Astrocyte of the spinal cord (primary cell): ENCODE results near the gene CDC42.

Experiments used
- DNase-seq: peaks from one replicate; pipeline ENCODE4 v3.0.0; 2011; ENCODE audit warnings: low read depth, low spot score
- H3K4me3 ChIP-seq: 2 replicates; pipeline ENCODE4 v1.5.1; 2011; ENCODE audit warnings: low read depth, mild to moderate bottlenecking, low read length, moderate library complexity
- in situ Hi-C: cut with HindIII; loops from 2 replicates; pipeline ENCODE4 v1.10.0; 2017; ENCODE audit warnings: low sequenced_read_pairs
- TF ChIP-seq, protein P1 (sequence below): IDR thresholded peaks from 2 replicates; pipeline ENCODE4 v1.5.1; 2012; ENCODE audit warnings: low read depth, mild to moderate bottlenecking, low read length, inconsistent platforms

Gene CDC42

DNA sequence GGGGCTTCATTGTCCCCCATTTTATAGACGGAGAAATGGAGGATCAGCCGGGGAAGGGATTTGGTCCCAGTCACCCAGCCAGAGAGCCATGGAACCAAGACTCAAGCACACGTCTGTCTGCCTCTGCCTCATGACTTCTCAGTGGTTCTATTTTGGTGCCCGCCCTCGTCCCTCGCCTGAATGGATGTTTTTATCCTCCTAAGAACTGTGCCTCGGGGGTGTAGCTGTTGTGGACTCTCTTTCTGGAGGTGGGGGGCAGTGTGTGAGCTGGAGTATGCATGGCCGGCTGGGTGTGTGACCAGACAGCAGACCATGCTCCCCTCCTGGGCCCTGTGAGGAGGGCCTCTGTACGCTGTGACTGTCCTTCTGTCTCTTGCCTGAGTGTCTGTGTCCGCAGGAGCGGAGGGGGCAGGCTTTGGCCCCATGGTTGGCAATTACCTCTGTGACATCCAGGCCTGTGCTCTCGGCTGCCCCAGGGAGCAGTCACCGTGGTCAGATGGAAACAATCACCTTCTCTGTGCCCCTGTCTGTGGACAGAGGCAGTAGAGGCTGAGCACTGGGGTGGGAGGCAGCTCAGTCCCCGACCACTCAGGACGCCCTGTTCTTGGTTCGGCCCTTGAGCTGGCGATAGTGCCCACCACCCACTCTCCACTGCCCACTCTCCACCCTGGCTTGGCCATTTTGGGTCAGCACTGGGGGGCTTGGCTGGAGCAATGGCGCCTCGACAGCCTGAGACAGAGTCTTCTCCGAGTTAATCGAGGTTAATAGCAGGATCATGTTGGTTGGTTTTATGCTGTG, 70.0 kb downstream of the CDC42 start:
- TF ChIP-seq, protein P1, sequence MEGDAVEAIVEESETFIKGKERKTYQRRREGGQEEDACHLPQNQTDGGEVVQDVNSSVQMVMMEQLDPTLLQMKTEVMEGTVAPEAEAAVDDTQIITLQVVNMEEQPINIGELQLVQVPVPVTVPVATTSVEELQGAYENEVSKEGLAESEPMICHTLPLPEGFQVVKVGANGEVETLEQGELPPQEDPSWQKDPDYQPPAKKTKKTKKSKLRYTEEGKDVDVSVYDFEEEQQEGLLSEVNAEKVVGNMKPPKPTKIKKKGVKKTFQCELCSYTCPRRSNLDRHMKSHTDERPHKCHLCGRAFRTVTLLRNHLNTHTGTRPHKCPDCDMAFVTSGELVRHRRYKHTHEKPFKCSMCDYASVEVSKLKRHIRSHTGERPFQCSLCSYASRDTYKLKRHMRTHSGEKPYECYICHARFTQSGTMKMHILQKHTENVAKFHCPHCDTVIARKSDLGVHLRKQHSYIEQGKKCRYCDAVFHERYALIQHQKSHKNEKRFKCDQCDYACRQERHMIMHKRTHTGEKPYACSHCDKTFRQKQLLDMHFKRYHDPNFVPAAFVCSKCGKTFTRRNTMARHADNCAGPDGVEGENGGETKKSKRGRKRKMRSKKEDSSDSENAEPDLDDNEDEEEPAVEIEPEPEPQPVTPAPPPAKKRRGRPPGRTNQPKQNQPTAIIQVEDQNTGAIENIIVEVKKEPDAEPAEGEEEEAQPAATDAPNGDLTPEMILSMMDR = no peak
- no peak overlapping the region for H3K4me3 ChIP-seq
- in situ Hi-C loops = no loop called here
- DNase-seq = no peak

DNA sequence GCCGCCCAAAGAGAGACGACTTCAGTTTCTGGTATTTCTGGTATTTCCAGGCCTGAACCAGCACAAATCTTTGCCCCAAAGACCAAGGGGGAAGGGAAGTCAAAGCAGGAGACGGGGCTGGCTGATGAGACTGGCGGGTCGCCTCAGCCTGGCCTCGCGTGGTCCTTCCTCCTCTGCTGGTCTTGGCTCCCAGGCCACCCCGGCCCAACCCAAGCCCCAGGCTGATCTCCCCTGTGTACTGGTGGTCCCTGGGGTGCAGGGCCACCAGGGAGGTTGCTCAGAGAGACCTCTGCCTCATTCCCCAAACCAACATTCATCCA, 70.5 kb downstream of the CDC42 start:
- DNase-seq = no peak
- no peak overlapping the region for H3K4me3 ChIP-seq
- in situ Hi-C loops = no loop called here
- TF ChIP-seq, protein P1 = no peak

DNA sequence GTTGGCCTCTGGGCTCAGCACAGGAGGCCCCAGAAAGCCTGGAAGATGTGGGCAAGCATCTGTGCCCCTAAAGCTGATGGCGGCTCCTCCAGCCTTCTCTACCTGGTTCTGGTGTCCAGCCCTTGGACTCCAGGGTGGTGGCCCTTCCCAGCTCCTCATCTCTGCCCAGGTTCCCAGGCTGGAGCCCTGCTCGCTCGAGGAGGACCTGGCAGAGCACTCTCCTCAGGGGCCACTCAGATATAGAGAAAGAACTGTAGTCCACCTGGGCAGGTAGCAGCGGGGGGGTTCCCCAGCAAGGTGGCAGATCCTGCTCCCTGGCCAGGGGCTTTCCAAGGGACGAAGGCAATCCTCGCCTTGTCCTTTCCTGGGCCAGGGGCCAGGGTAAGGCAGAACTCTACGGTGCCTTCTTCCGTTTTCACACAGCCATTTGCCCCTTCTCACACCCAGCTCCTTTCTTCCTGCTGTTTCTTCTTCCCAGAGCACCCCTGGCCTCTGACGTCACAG, 71.4 kb downstream of the CDC42 start:
- no peak for DNase-seq
- H3K4me3 ChIP-seq = no peak overlapping the region
- in situ Hi-C loops = no loop called here
- TF ChIP-seq, protein P1 = no peak

DNA sequence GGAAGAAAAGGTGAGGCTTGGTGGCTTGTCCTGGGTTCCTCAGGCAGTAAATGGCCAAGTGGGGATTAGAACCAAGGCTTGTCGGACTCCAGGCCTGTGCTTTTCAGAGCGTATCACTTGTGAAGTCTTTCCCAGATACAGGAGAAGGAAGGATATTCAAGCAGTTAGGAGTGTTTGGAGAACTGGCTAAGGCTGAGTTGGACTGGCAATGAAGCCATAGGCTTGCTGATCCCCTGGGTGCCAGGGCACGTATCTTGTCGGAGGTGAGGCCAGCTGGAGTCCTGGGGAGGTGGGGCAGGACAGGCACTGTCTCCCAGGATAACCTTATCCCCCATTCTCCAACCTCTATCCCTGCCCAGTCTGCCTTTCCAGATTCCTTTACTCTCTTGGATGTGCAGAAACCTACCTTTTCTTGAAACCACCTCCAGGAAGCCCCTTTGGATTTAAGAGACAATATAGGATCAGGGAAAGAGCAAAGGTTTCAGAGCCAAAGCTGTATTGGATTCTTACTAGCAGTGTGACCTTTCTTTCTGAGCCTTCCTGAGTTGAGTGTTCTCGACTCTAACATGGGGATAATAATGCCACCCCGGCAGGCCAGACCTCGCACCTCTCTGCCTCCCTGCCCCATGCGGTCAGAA, 72.2 kb downstream of the CDC42 start:
- TF ChIP-seq, protein P1 = no peak
- DNase-seq = no peak
- in situ Hi-C loops = no loop called here
- H3K4me3 ChIP-seq = no peak overlapping the region

DNA sequence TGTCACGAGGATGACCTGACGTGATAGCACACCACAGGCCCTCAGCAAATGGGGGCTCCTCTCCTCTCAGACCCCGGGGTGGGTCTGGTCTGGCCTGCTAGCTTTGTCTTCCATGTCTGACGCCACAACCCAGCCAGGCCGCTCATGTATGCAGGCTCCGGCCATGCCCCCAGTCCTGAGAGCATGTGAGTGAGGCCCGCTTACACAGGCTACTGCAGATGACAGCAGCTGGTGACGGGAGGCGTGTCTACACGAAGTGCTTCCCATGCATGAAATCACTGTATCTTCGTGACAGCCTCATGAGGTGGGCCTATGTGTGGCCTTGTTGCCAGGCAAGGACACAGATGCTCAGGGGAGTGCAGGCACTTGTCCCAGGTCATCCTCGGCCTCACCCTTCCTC, 74.0 kb downstream of the CDC42 start:
- no peak overlapping the region for H3K4me3 ChIP-seq
- in situ Hi-C loops = no loop called here
- TF ChIP-seq, protein P1 = no peak
- DNase-seq = no peak

DNA sequence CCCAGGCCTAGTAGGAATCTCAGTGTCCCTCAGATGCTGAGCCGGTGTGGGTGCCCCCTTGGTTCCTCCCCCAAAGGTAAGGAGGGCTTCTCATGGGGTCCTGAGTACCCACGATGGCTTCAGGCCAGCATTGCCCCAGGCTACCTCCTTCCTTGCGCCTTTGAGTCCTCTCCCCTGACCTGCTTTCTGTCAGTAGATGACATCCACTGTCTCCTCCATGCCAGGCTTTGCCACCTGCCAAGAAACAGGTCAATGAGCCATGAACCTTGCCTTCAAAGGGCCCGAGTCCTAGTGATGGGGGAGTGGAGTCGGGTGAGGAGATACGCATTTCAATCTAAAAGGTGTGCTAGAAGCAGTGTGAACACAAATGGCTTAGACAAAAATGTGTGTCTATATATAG, 74.7 kb downstream of the CDC42 start:
- no peak overlapping the region for H3K4me3 ChIP-seq
- DNase-seq = no peak
- TF ChIP-seq, protein P1 = no peak
- in situ Hi-C loops = no loop called here
